GM23248 (cell line): ENCODE data around the gene SYCP1. TPM values are rescaled to one million over a fixed set of nuclear protein-coding genes. Genes with fewer than 3 reads are reported as not detected.
"Not testable (repeated sequence)": the region's sequence is repeated elsewhere in the genome, so short reads cannot be mapped to it uniquely, and the experiment has no call there.

Experiments used
- DNase-seq: peaks from one replicate; pipeline ENCODE4 v3.0.0-alpha.2; 2015
- H2AFZ ChIP-seq: fragments of 200-600 bp; sonication (generic); 2 replicates; pipeline ENCODE4 v1.6.1; 2016; ENCODE audit warnings: antibody characterized with exemption
- H3F3A ChIP-seq: fragments of 200-600 bp; sonication (generic); 2 replicates; pipeline ENCODE4 v1.6.1; 2016; ENCODE audit warnings: mild to moderate bottlenecking, antibody characterized with exemption, mixed run types; ENCODE audit not compliant: insufficient read depth
- H3K27ac ChIP-seq: fragments of 200-600 bp; sonication (generic); 2 replicates; pipeline ENCODE4 v1.5.1; 2016; ENCODE audit warnings: mild to moderate bottlenecking
- H3K27me3 ChIP-seq: fragments of 200-600 bp; sonication (generic); replicated peaks from 2 replicates; pipeline ENCODE4 v1.6.1; 2016; ENCODE audit warnings: mild to moderate bottlenecking; ENCODE audit not compliant: insufficient read depth
- H3K36me3 ChIP-seq: fragments of 200-600 bp; sonication (generic); 2 replicates; pipeline ENCODE4 v1.6.1; 2016; ENCODE audit warnings: low read depth, mild to moderate bottlenecking
- H3K4me1 ChIP-seq: fragments of 200-600 bp; sonication (generic); 2 replicates; pipeline ENCODE4 v1.6.1; 2016; ENCODE audit warnings: mild to moderate bottlenecking; ENCODE audit not compliant: insufficient read depth
- H3K4me2 ChIP-seq: fragments of 200-600 bp; sonication (generic); one replicate; pipeline ENCODE4 v1.6.1; 2016; ENCODE audit warnings: mild to moderate bottlenecking; ENCODE audit not compliant: unreplicated experiment
- H3K4me3 ChIP-seq: fragments of 200-600 bp; sonication (generic); 2 replicates; pipeline ENCODE4 v1.5.1; 2016; ENCODE audit warnings: mild to moderate bottlenecking
- H3K79me2 ChIP-seq: fragments of 200-600 bp; sonication (generic); 2 replicates; pipeline ENCODE4 v1.6.1; 2016; ENCODE audit warnings: mild to moderate bottlenecking; ENCODE audit not compliant: insufficient read depth
- H3K9ac ChIP-seq: fragments of 200-600 bp; sonication (generic); 2 replicates; pipeline ENCODE4 v1.6.1; 2016; ENCODE audit warnings: mild to moderate bottlenecking
- H3K9me2 ChIP-seq: fragments of 200-600 bp; sonication (generic); 2 replicates; pipeline ENCODE4 v1.6.1; 2016; ENCODE audit warnings: mixed run types, mild to moderate bottlenecking, moderate library complexity; ENCODE audit not compliant: insufficient read depth
- H3K9me3 ChIP-seq: fragments of 200-600 bp; sonication (generic); one replicate; pipeline ENCODE4 v1.6.1; 2017; ENCODE audit warnings: low read depth
- H4K20me1 ChIP-seq: fragments of 200-600 bp; sonication (generic); 2 replicates; pipeline ENCODE4 v1.6.0; 2016; ENCODE audit not compliant: insufficient read depth
- EZH2 ChIP-seq: fragments of 200-600 bp; sonication (generic); IDR thresholded peaks from 2 replicates; pipeline ENCODE4 v1.6.1; 2018; ENCODE audit warnings: antibody characterized with exemption, mild to moderate bottlenecking; ENCODE audit not compliant: insufficient read depth, poor library complexity, severe bottlenecking
- EZH2phosphoT487 ChIP-seq: fragments of 200-600 bp; sonication (generic); IDR thresholded peaks from 2 replicates; pipeline ENCODE4 v1.6.1; 2018; ENCODE audit warnings: antibody characterized with exemption, moderate library complexity, mild to moderate bottlenecking, low read depth; ENCODE audit not compliant: insufficient read depth
- WGBS, 2 experiments: methylation state at CpG; one replicate each; pipeline ENCODE4 v1.1.6; 2015 to 2017; ENCODE audit warnings: low lambda C conversion rate in 2 of 2, low coverage in 1 of 2; ENCODE audit errors: missing lambda C conversion rate in 2 of 2; 5-methylcytosine and 5-hydroxymethylcytosine counted together
- in situ Hi-C: fragments of 300-500 bp; cut with MboI; formaldehyde crosslinking; loops from 2 replicates; pipeline ENCODE4 v1.15.0; 2020
- polyA plus RNA-seq: library from polyadenylated mRNA; unstranded; fragments of >200 nt; fragmentation: Nextera tagmentation; extraction: Ambion mirVana; gene quantifications from 2 replicates; pipeline ENCODE4 v1.2.1, GENCODE V29; 2016
- total RNA-seq: library from RNA; depleted of rRNA; stranded (reverse); fragments of >200 nt; shearing (Covaris generic); gene quantifications from 2 replicates; pipeline ENCODE4 v1.2.3, GENCODE V29; 2014

SYCP1 gene
- total and polyA plus RNA-seq, 2 experiments from 2014 or later, result not detected

DNA sequence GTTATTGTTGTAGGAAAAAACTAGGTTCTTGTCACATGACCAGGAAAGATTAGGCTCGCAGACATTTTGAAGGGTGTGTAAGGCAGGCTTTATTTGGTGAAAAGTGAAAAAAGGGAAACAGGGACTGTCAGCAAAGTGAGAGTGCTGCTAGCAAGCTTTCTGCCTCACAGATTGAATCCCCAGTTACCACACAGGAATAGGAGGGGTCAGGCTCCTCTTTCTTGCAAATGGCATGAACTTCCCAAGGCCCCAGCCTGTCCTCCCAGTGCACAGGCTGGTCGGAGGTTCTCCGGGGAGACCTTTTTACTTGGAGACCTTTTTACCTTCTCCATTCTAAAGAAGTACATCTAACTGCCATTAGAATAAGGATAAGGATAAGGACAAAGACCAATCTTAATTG is 42.1 kb downstream of the SYCP1 start:
- Histone ChIP-seq H3K4me1 (no peaks in the 10 kb centered on the region), H3K9ac (no peak overlapping the region), H4K20me1 (no peaks in the 10 kb centered on the region), H3K4me3 (no peak overlapping the region), H2AFZ (no peak overlapping the region), H3K9me2 (no peaks in the 10 kb centered on the region), H3K4me2 (no peak overlapping the region), H3K27me3 (peaks cover 22% of the 10 kb centered on the region), H3K27ac (no peak overlapping the region), H3K36me3 (no peaks in the 10 kb centered on the region), H3K79me2 (no peaks in the 10 kb centered on the region), H3K9me3 (no peaks in the 10 kb centered on the region), H3F3A (no peaks in the 10 kb centered on the region)
- TF ChIP-seq EZH2 (no peak), EZH2phosphoT487 (no peak)
- no peak for DNase-seq
- 19 to 20% methylated on average over 3 of the region's 3 CpGs for WGBS, 2 experiments
- in situ Hi-C loops, result no loop called here

DNA sequence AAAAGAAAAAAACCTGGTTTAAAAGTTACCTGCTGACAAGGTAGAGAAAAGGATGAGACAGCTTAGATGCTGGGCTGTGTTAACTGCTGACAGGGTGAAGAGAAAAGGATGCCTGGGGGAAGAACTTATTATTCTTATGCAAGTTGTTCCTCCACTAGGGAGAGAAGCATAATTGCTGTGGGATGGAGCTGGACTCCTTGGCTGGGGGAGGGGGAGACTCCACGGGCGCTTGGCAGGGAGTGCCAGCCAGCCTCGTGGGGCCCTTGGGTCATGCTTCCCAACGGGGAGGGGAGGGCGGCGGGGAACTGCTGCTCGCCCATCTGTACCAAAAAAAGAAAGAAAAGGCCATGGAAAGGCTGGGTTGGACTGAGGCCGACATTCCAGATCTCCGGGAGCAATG is 47.2 kb downstream of the SYCP1 start:
- H3K36me3 ChIP-seq, result no peaks in the 10 kb centered on the region
- H3K9ac ChIP-seq, result no peak overlapping the region
- in situ Hi-C loops, result no loop called here
- no peaks in the 10 kb centered on the region for H3K9me3 ChIP-seq
- H2AFZ ChIP-seq, result peak overlapping the region; percentile 52
- H3K4me1 ChIP-seq, result no peaks in the 10 kb centered on the region
- H3K9me2 ChIP-seq, result no peaks in the 10 kb centered on the region
- no peak for TF ChIP-seq EZH2phosphoT487
- TF ChIP-seq EZH2, result no peak
- no peaks in the 10 kb centered on the region for H3F3A ChIP-seq
- peak overlapping the region; percentile 25 for H3K4me2 ChIP-seq
- peak; percentile 1 for DNase-seq
- no peak overlapping the region for H3K27ac ChIP-seq
- H3K4me3 ChIP-seq, result peak overlapping the region; percentile 40
- peaks cover 4% of the 10 kb centered on the region; the same call in 1 of the 2 replicates for H3K27me3 ChIP-seq
- no peaks in the 10 kb centered on the region for H4K20me1 ChIP-seq
- WGBS, 2 experiments, result 16 to 22% methylated on average over 5 to 9 of the region's 9 CpGs
- H3K79me2 ChIP-seq, result no peaks in the 10 kb centered on the region

DNA sequence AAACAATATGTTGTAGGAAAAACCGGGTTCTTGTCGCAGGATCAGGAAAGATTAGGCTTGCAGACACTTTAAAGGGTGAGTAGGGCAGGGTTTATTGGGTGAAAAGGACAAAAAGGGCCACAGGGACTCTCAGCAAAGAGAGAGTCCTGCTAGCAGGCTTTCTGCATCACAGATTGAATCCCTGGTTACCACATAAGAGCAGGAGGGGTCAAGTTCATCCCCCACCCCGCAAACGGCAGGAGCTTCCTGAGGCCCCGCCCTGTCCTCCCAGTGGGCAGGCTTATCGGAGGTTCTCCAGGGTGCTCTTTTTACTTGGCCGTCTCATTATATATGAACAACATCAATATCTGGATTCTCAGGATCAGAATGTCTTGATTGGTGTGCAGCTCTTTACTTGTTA is 47.7 kb downstream of the SYCP1 start:
- peak overlapping the region; percentile 40 for H3K4me3 ChIP-seq
- TF ChIP-seq EZH2phosphoT487, result no peak
- no peak for TF ChIP-seq EZH2
- no peaks in the 10 kb centered on the region for H3K36me3 ChIP-seq
- H2AFZ ChIP-seq, result peak overlapping the region; percentile 52
- H3K9me2 ChIP-seq, result no peaks in the 10 kb centered on the region
- peaks cover 4% of the 10 kb centered on the region; the same call in 1 of the 2 replicates for H3K27me3 ChIP-seq
- H3K4me2 ChIP-seq, result peak overlapping the region; percentile 25
- 12 to 18% methylated on average over 7 of the region's 7 CpGs for WGBS, 2 experiments
- no peaks in the 10 kb centered on the region for H3K79me2 ChIP-seq
- peak; percentile 4 for DNase-seq
- no peak overlapping the region for H3K27ac ChIP-seq
- no peaks in the 10 kb centered on the region for H4K20me1 ChIP-seq
- no peaks in the 10 kb centered on the region for H3F3A ChIP-seq
- no peaks in the 10 kb centered on the region for H3K9me3 ChIP-seq
- no peaks in the 10 kb centered on the region for H3K4me1 ChIP-seq
- H3K9ac ChIP-seq, result no peak overlapping the region
- in situ Hi-C loops, result no loop called here

DNA sequence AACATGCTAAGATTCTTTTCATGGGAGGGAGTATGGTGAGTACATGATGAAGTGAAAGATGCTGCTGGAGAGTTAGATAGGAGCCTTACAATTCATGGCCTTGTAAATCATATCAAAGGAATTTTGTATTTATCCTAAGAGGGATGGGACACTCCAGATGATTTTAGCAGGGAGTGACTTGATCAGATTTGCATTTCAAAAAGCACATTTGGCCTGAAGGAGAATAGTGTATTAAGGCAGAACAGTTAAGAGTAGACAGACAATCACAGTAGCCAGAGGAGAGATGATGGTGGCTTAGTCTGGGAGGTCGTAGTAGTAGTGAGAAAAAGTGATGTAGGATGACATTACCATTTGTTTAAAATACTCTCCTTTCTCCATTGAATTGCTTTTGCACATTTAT is 48.8 kb downstream of the SYCP1 start:
- TF ChIP-seq EZH2 (no peak), EZH2phosphoT487 (no peak)
- no peak overlapping the region for H3K4me3 ChIP-seq
- DNase-seq, result no peak
- 11 to 26% methylated on average over 1 of the region's 1 CpG for WGBS, 2 experiments
- H3K4me2 ChIP-seq, result no peak overlapping the region
- H2AFZ ChIP-seq, result no peak overlapping the region
- H3K36me3 ChIP-seq, result no peaks in the 10 kb centered on the region
- peaks cover 8% of the 10 kb centered on the region; the same call in 1 of the 2 replicates for H3K27me3 ChIP-seq
- H3K27ac ChIP-seq, result no peak overlapping the region
- H4K20me1 ChIP-seq, result no peaks in the 10 kb centered on the region
- in situ Hi-C loops, result no loop called here
- H3K9ac ChIP-seq, result no peak overlapping the region
- H3K4me1 ChIP-seq, result no peaks in the 10 kb centered on the region
- no peaks in the 10 kb centered on the region for H3K9me3 ChIP-seq
- H3F3A ChIP-seq, result no peaks in the 10 kb centered on the region
- H3K9me2 ChIP-seq, result no peaks in the 10 kb centered on the region
- H3K79me2 ChIP-seq, result no peaks in the 10 kb centered on the region

DNA sequence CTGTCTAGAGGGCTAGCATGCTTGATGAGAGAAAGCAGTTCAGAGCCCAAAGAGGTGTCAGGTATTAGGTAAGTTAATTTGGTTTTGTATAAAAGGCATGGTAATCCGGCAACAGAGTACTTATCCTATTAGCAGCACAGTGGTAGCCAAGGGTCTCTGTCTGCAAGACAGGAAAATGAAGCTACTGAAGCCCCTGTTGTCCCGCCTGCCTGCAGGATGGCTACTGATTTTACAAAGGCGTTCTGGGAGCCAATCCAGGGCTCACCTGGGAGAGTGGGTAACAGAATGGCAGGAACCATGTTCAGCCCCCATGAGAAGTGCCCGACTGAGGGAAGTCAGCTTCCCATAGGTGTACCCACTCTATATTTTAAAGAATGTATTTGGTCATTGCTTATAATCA is 61.1 kb downstream of the SYCP1 start:
- H3K4me2 ChIP-seq, result not testable (repeated sequence)
- 15 to 17% methylated on average over 4 of the region's 4 CpGs for WGBS, 2 experiments

More for the DNA sequence above, 61.1 kb downstream of the SYCP1 start:
- H3K4me3 ChIP-seq, H3K27ac ChIP-seq, H3K9ac ChIP-seq, H3K27me3 ChIP-seq, H3K9me3 ChIP-seq, H2AFZ ChIP-seq, H4K20me1 ChIP-seq, DNase-seq, H3K36me3 ChIP-seq, H3K9me2 ChIP-seq, H3F3A ChIP-seq, in situ Hi-C loops, H3K4me1 ChIP-seq, H3K79me2 ChIP-seq: not testable (repeated sequence)
